Trophoblast cell (in vitro differentiated cells and primary cell): ENCODE measurements around the gene MPEG1.
A peak's percentile ranks its signal among the peaks of the same experiment; 100 is the strongest.

Experiments
- DNase-seq, 2 donors: peaks; one replicate each; pipeline ENCODE4 v3.0.0-alpha.2; 2016
- H2AFZ ChIP-seq: 2 replicates; pipeline ENCODE4 v1.6.1; 2013; ENCODE audit warnings: low read length, moderate library complexity, mild to moderate bottlenecking; ENCODE audit not compliant: insufficient read depth, poor library complexity
- H2AK5ac ChIP-seq: 2 replicates; pipeline ENCODE4 v1.6.1; 2013; ENCODE audit warnings: mild to moderate bottlenecking, low read length
- H2BK120ac ChIP-seq: 2 replicates; pipeline ENCODE4 v1.6.1; 2013; ENCODE audit warnings: low read length, mild to moderate bottlenecking, moderate library complexity; ENCODE audit not compliant: insufficient read depth, poor library complexity
- H2BK12ac ChIP-seq: 2 replicates; pipeline ENCODE4 v1.6.1; 2013; ENCODE audit warnings: mild to moderate bottlenecking, low read length, moderate library complexity
- H2BK5ac ChIP-seq: 2 replicates; pipeline ENCODE4 v1.6.1; 2013; ENCODE audit warnings: low read length, low read depth, moderate library complexity, mild to moderate bottlenecking; ENCODE audit not compliant: poor library complexity
- H3K14ac ChIP-seq: 2 replicates; pipeline ENCODE4 v1.6.1; 2013; ENCODE audit warnings: mild to moderate bottlenecking, low read length
- H3K18ac ChIP-seq: 2 replicates; pipeline ENCODE4 v1.6.1; 2013; ENCODE audit warnings: mild to moderate bottlenecking, low read length
- H3K23ac ChIP-seq: 2 replicates; pipeline ENCODE4 v1.6.1; 2013; ENCODE audit warnings: low read length
- H3K27ac ChIP-seq: 2 replicates; pipeline ENCODE4 v1.5.1; 2013; ENCODE audit warnings: low read depth, mild to moderate bottlenecking, inconsistent platforms, low read length, moderate library complexity
- H3K27me3 ChIP-seq: 2 replicates; pipeline ENCODE4 v1.6.1; 2013; ENCODE audit warnings: inconsistent platforms, mild to moderate bottlenecking, low read length, moderate library complexity; ENCODE audit not compliant: insufficient read depth
- H3K36me3 ChIP-seq, 2 experiments: 1 replicate in 1 of 2; 2 replicates in 1 of 2; pipeline ENCODE4 v1.6.1; 2013; ENCODE audit warnings: low read length in 2 of 2, mild to moderate bottlenecking in 2 of 2, moderate library complexity in 1 of 2; ENCODE audit not compliant: insufficient read depth in 2 of 2, control insufficient read depth in 1 of 2
- H3K4ac ChIP-seq: 2 replicates; pipeline ENCODE4 v1.6.1; 2013; ENCODE audit warnings: low read depth, mild to moderate bottlenecking, low read length, moderate library complexity
- H3K4me1 ChIP-seq, 2 experiments: 1 replicate in 1 of 2; 2 replicates in 1 of 2; pipeline ENCODE4 v1.6.1; 2013; ENCODE audit warnings: low read length in 2 of 2, mild to moderate bottlenecking in 2 of 2, moderate library complexity in 1 of 2; ENCODE audit not compliant: insufficient read depth in 2 of 2, control insufficient read depth in 1 of 2
- H3K4me2 ChIP-seq: 2 replicates; pipeline ENCODE4 v1.6.1; 2013; ENCODE audit warnings: inconsistent platforms, mild to moderate bottlenecking, low read length, moderate library complexity
- H3K4me3 ChIP-seq: 2 replicates; pipeline ENCODE4 v1.5.1; 2013; ENCODE audit warnings: mild to moderate bottlenecking, low read depth, low read length, inconsistent platforms
- H3K79me1 ChIP-seq: one replicate; pipeline ENCODE4 v1.6.1; 2013; ENCODE audit warnings: low read length
- H3K79me2 ChIP-seq: 2 replicates; pipeline ENCODE4 v1.6.1; 2013; ENCODE audit warnings: low read length, mild to moderate bottlenecking; ENCODE audit not compliant: control insufficient read depth, insufficient read depth, poor library complexity
- H3K9ac ChIP-seq: 2 replicates; pipeline ENCODE4 v1.6.1; 2013; ENCODE audit warnings: mild to moderate bottlenecking, low read length
- H3K9me3 ChIP-seq: 2 replicates; pipeline ENCODE4 v1.6.1; 2013; ENCODE audit warnings: low read depth, mild to moderate bottlenecking, control low read depth, inconsistent platforms, low read length; ENCODE audit not compliant: insufficient read depth
- H4K12ac ChIP-seq: 2 replicates; pipeline ENCODE4 v1.6.1; 2013; ENCODE audit warnings: low read depth, mild to moderate bottlenecking, low read length, moderate library complexity
- H4K8ac ChIP-seq: 2 replicates; pipeline ENCODE4 v1.6.1; 2013; ENCODE audit warnings: low read depth, mild to moderate bottlenecking, low read length, moderate library complexity
- H4K91ac ChIP-seq: one replicate; pipeline ENCODE4 v1.6.1; 2013; ENCODE audit warnings: low read depth, mild to moderate bottlenecking, low read length, moderate library complexity
- WGBS: extraction: QIAGEN DNeasy Blood & Tissue Kit; methylation state at CpG from one replicate; pipeline ENCODE4 v1.1.7; 2013; ENCODE audit warnings: missing lambda C conversion rate; ENCODE audit not compliant: insufficient read length, insufficient coverage; ENCODE audit errors: extremely low coverage; 5-methylcytosine and 5-hydroxymethylcytosine counted together

Gene MPEG1

GRCh38 chr11:59187035-59187434 is 25.7 kb downstream of the MPEG1 start:
- H3K23ac ChIP-seq: no peak overlapping the region
- H3K4me3 ChIP-seq: no peak overlapping the region
- no peak for DNase-seq
- H2AFZ ChIP-seq: no peak overlapping the region
- H3K4me2 ChIP-seq: no peak overlapping the region
- no CpG with 5 or more reads among the region's 3 CpGs for WGBS
- peaks cover 30 to 40% of the 10 kb centered on the region in 2 experiments for H3K4me1 ChIP-seq
- H3K18ac ChIP-seq: no peak overlapping the region
- no peak overlapping the region for H2BK120ac ChIP-seq
- no peaks in the 10 kb centered on the region for H3K27me3 ChIP-seq
- peaks cover 16% of the 10 kb centered on the region for H3K79me1 ChIP-seq
- peak overlapping the region; percentile 39 for H4K8ac ChIP-seq
- no peak overlapping the region for H2BK5ac ChIP-seq
- peak overlapping the region; percentile 2 for H3K4ac ChIP-seq
- H3K79me2 ChIP-seq: peaks cover 2% of the 10 kb centered on the region
- no peak overlapping the region for H4K91ac ChIP-seq
- H2AK5ac ChIP-seq: peak overlapping the region; percentile 58
- H4K12ac ChIP-seq: no peak overlapping the region
- H3K27ac ChIP-seq: no peak overlapping the region
- H3K9ac ChIP-seq: no peak overlapping the region
- peaks cover 20 to 30% of the 10 kb centered on the region in 2 experiments for H3K36me3 ChIP-seq
- no peak overlapping the region for H2BK12ac ChIP-seq
- no peak overlapping the region for H3K14ac ChIP-seq
- no peaks in the 10 kb centered on the region for H3K9me3 ChIP-seq

GRCh38 chr11:59186130-59186594 is 26.6 kb downstream of the MPEG1 start:
- Histone ChIP-seq H3K27me3 (no peaks in the 10 kb centered on the region), H3K4me2 (no peak overlapping the region), H3K27ac (no peak overlapping the region), H2BK120ac (no peak overlapping the region), H3K4ac (no peak overlapping the region), H4K8ac (peak overlapping the region; percentile 2), H4K12ac (no peak overlapping the region), H3K36me3 (peaks cover 24 to 32% of the 10 kb centered on the region in 2 experiments), H3K9me3 (no peaks in the 10 kb centered on the region), H4K91ac (peak overlapping the region; percentile 0), H3K9ac (no peak overlapping the region), H3K79me2 (peaks cover 2% of the 10 kb centered on the region), H3K23ac (no peak overlapping the region), H2AFZ (no peak overlapping the region), H2AK5ac (peak overlapping the region; percentile 23), H3K14ac (no peak overlapping the region), H2BK12ac (no peak overlapping the region), H3K4me1 (peaks cover 25 to 37% of the 10 kb centered on the region in 2 experiments), H3K79me1 (peaks cover 14% of the 10 kb centered on the region), H2BK5ac (no peak overlapping the region), H3K18ac (no peak overlapping the region), H3K4me3 (no peak overlapping the region)
- peak; percentile 97 for DNase-seq
- no CpG with 5 or more reads among the region's 5 CpGs for WGBS

DNA sequence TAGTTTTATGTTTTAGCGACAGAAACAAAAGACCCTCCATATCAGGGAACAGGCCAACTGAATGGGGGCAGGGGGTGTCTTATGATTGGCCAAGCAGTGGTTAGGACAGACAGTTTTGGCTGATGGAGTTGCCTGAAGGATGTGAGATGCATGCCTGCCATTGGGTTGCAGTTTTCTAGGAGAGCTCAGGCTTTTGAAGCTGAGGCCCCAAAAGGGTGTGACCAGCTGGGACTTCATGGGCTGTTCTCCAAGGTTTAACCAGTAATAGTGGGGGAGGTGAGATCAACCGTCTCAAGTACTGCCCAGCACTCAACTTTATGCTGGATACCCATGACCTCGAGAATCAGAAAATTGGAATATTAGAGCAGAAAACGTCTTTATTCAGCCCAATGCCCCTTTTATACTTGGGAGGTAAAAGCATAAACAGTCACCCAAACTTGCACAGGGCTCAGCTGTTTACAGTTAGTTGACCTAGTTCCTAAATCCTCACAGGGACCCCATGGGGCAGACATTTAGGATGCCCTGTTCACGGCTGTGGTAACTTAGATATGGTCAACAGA is 27.3 kb downstream of the MPEG1 start:
- no peak overlapping the region for H3K4me3 ChIP-seq
- no peak overlapping the region for H3K27ac ChIP-seq
- H2AK5ac ChIP-seq: no peak overlapping the region
- WGBS: no CpG with 5 or more reads among the region's 5 CpGs
- no peaks in the 10 kb centered on the region for H3K27me3 ChIP-seq
- no peak overlapping the region for H3K14ac ChIP-seq
- no peak overlapping the region for H2BK120ac ChIP-seq
- peaks cover 24 to 33% of the 10 kb centered on the region in 2 experiments for H3K4me1 ChIP-seq
- no peak overlapping the region for H2BK5ac ChIP-seq
- peaks cover 24 to 28% of the 10 kb centered on the region in 2 experiments for H3K36me3 ChIP-seq
- no peak for DNase-seq
- H3K23ac ChIP-seq: no peak overlapping the region
- no peak overlapping the region for H4K12ac ChIP-seq
- no peak overlapping the region for H3K4ac ChIP-seq
- H3K4me2 ChIP-seq: no peak overlapping the region
- no peak overlapping the region for H3K18ac ChIP-seq
- no peak overlapping the region for H2BK12ac ChIP-seq
- no peak overlapping the region for H3K9ac ChIP-seq
- peaks cover 13% of the 10 kb centered on the region for H3K79me1 ChIP-seq
- no peaks in the 10 kb centered on the region for H3K9me3 ChIP-seq
- peaks cover 2% of the 10 kb centered on the region for H3K79me2 ChIP-seq
- H4K91ac ChIP-seq: no peak overlapping the region
- H2AFZ ChIP-seq: no peak overlapping the region
- H4K8ac ChIP-seq: no peak overlapping the region

- Histone ChIP-seq H2AFZ (no peak overlapping the region), H3K4me1 (peaks cover 22 to 27% of the 10 kb centered on the region in 2 experiments), H3K4me3 (no peak overlapping the region), H3K27me3 (no peaks in the 10 kb centered on the region), H2BK120ac (no peak overlapping the region), H3K4ac (no peak overlapping the region), H3K9me3 (no peaks in the 10 kb centered on the region), H4K8ac (no peak overlapping the region), H3K18ac (no peak overlapping the region), H3K9ac (no peak overlapping the region), H2BK5ac (no peak overlapping the region), H2BK12ac (no peak overlapping the region), H3K4me2 (no peak overlapping the region), H3K14ac (no peak overlapping the region), H4K91ac (no peak overlapping the region), H3K23ac (no peak overlapping the region), H4K12ac (no peak overlapping the region), H3K27ac (no peak overlapping the region), H3K79me2 (peaks cover 2% of the 10 kb centered on the region), H3K36me3 (peaks cover 22 to 26% of the 10 kb centered on the region in 2 experiments), H3K79me1 (peaks cover 12% of the 10 kb centered on the region), H2AK5ac (no peak overlapping the region)
- no peak for DNase-seq
- no CpG with 5 or more reads among the region's 9 CpGs for WGBS
Observed at GRCh38 chr11:59184691-59185339, 27.9 kb downstream of the MPEG1 start.
